HepG2 (cell line): ENCODE data around the gene DMRT3.

Source experiments
- ATAD3A ChIP-seq: sonication (generic); formaldehyde crosslinking; IDR thresholded peaks from 2 replicates; pipeline ENCODE4 v1.4.0; 2020; ENCODE audit warnings: missing genetic modification reagents
- CTCF ChIP-seq: sonication (generic); formaldehyde crosslinking; IDR thresholded peaks from 2 replicates; pipeline ENCODE4 v1.5.0; 2020; ENCODE audit warnings: mild to moderate bottlenecking, missing genetic modification reagents, moderate library complexity
- E2F1 ChIP-seq: sonication (generic); formaldehyde crosslinking; IDR thresholded peaks from 2 replicates; pipeline ENCODE4 v1.5.0; 2020; ENCODE audit warnings: missing genetic modification reagents
- JUN ChIP-seq: sonication (generic); formaldehyde crosslinking; IDR thresholded peaks from 2 replicates; pipeline ENCODE4 v1.4.0; 2020; ENCODE audit warnings: mild to moderate bottlenecking, missing genetic modification reagents
- MAFG ChIP-seq: sonication (generic); formaldehyde crosslinking; IDR thresholded peaks from 2 replicates; pipeline ENCODE4 v1.5.1; 2020; ENCODE audit warnings: mild to moderate bottlenecking, missing genetic modification reagents
- NR3C1 ChIP-seq: sonication (generic); formaldehyde crosslinking; IDR thresholded peaks from 2 replicates; pipeline ENCODE4 v1.4.0; 2020; ENCODE audit warnings: missing genetic modification reagents
- RELA ChIP-seq: sonication (generic); formaldehyde crosslinking; IDR thresholded peaks from 2 replicates; pipeline ENCODE4 v1.4.0; 2020; ENCODE audit warnings: missing genetic modification reagents
- SUZ12 ChIP-seq: fragments of 150-350 bp; IDR thresholded peaks from 2 replicates; pipeline ENCODE4 v1.6.1; 2014; ENCODE audit warnings: low read depth, low read length
- ZBTB1 ChIP-seq: sonication (generic); formaldehyde crosslinking; IDR thresholded peaks from 2 replicates; pipeline ENCODE4 v1.4.0; 2020; ENCODE audit warnings: missing genetic modification reagents, borderline replicate concordance
- ZNF234 ChIP-seq: sonication (generic); formaldehyde crosslinking; conservative IDR thresholded peaks from 2 replicates; pipeline ENCODE4 v1.5.1; 2020; ENCODE audit warnings: mild to moderate bottlenecking, missing genetic modification reagents
- ZNF3 ChIP-seq: IDR thresholded peaks from 2 replicates; pipeline ENCODE4 v1.7.0; 2017; ENCODE audit warnings: inconsistent platforms
- ZZZ3 ChIP-seq: sonication (generic); formaldehyde crosslinking; IDR thresholded peaks from 2 replicates; pipeline ENCODE4 v1.4.0; 2020; ENCODE audit warnings: missing genetic modification reagents, mild to moderate bottlenecking, borderline replicate concordance
- TF ChIP-seq, protein P1 (sequence below): sonication (generic); formaldehyde crosslinking; IDR thresholded peaks from 2 replicates; pipeline ENCODE4 v1.4.0; 2020; ENCODE audit warnings: low read depth, mild to moderate bottlenecking, missing genetic modification reagents
- TF ChIP-seq, protein P2 (sequence below): sonication (generic); formaldehyde crosslinking; IDR thresholded peaks from 2 replicates; pipeline ENCODE4 v1.8.1; 2023; ENCODE audit warnings: missing genetic modification reagents, mild to moderate bottlenecking, borderline replicate concordance

- TF ChIP-seq CTCF (CRISPR knock-in tag) (no peak), ZZZ3 (CRISPR knock-in tag) (no peak), E2F1 (CRISPR knock-in tag) (no peak), ZNF3 (no peak), SUZ12 (no peak), MAFG (no peak), ZBTB1 (CRISPR knock-in tag) (no peak), NR3C1 (CRISPR knock-in tag) (no peak), JUN (CRISPR knock-in tag) (no peak), RELA (no peak), ZNF234 (CRISPR knock-in tag) (no peak), ATAD3A (CRISPR knock-in tag) (no peak)
- TF ChIP-seq, protein P1, sequence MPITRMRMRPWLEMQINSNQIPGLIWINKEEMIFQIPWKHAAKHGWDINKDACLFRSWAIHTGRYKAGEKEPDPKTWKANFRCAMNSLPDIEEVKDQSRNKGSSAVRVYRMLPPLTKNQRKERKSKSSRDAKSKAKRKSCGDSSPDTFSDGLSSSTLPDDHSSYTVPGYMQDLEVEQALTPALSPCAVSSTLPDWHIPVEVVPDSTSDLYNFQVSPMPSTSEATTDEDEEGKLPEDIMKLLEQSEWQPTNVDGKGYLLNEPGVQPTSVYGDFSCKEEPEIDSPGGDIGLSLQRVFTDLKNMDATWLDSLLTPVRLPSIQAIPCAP: no peak
- TF ChIP-seq, protein P2, sequence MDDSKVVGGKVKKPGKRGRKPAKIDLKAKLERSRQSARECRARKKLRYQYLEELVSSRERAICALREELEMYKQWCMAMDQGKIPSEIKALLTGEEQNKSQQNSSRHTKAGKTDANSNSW (CRISPR knock-in tag): no peak
Observed at GRCh38 chr9:980640-981039, 4.2 kb downstream of the DMRT3 start.
